Central memory CD4-positive, alpha-beta T cell (primary cell): ENCODE measurements around the gene DYNLL2.
"Not testable (repeated sequence)": the region's sequence is repeated elsewhere in the genome, so short reads cannot be mapped to it uniquely, and the experiment has no call there.

Experiments
- DNase-seq: peaks from one replicate; pipeline ENCODE4 v3.0.0; 2022
- total RNA-seq, 3 experiments: gene quantifications; one replicate each; lab custom pipeline; 2026; lab: John Stamatoyannopoulos, UW

DYNLL2 gene
- 123 to 164 (median 141) reads per million in 3 experiments for total RNA-seq

- DNase-seq = peak; percentile 82
Measured at GRCh38 chr17:58082870-58083490, at the start of gene DYNLL2. TSS of gene DYNLL2 (plus strand) at chr17:58083419. CDS start at chr17:58087091, 3,672 bp downstream.

- DNase-seq = no peak
Measured at GRCh38 chr17:58039975-58040374, 43.2 kb upstream of the DYNLL2 start.

GRCh38 chr17:58040386-58040785 is 42.8 kb upstream of the DYNLL2 start:
- no peak for DNase-seq

- no peak for DNase-seq
Measured at GRCh38 chr17:58041161-58041560, 42.1 kb upstream of the DYNLL2 start.

- DNase-seq = no peak
Measured at GRCh38 chr17:58043221-58044181, 39.7 kb upstream of the DYNLL2 start.

- DNase-seq = not testable (repeated sequence)
Measured at GRCh38 chr17:58044256-58044655, 39.0 kb upstream of the DYNLL2 start.

- DNase-seq = no peak
Measured at GRCh38 chr17:58046239-58047094, 36.8 kb upstream of the DYNLL2 start.

GRCh38 chr17:58047376-58048150 is 35.7 kb upstream of the DYNLL2 start:
- DNase-seq = no peak

- no peak for DNase-seq
Measured at GRCh38 chr17:58049533-58049932, 33.7 kb upstream of the DYNLL2 start.

- no peak for DNase-seq
Measured at GRCh38 chr17:58050966-58051365, 32.3 kb upstream of the DYNLL2 start.

- no peak for DNase-seq
Measured at GRCh38 chr17:58051468-58051867, 31.8 kb upstream of the DYNLL2 start.

- no peak for DNase-seq
Measured at GRCh38 chr17:58052407-58052806, 30.8 kb upstream of the DYNLL2 start.

- no peak for DNase-seq
Measured at GRCh38 chr17:58052945-58053715, 30.1 kb upstream of the DYNLL2 start.

GRCh38 chr17:58054641-58055040 is 28.6 kb upstream of the DYNLL2 start:
- no peak for DNase-seq

GRCh38 chr17:58056476-58056875 is 26.7 kb upstream of the DYNLL2 start:
- DNase-seq = no peak

GRCh38 chr17:58059141-58059540 is 24.1 kb upstream of the DYNLL2 start:
- DNase-seq = no peak

GRCh38 chr17:58060596-58061191 is 22.5 kb upstream of the DYNLL2 start:
- no peak for DNase-seq

GRCh38 chr17:58061672-58062071 is 21.5 kb upstream of the DYNLL2 start:
- no peak for DNase-seq

GRCh38 chr17:58065238-58065637 is 18.0 kb upstream of the DYNLL2 start:
- DNase-seq = no peak

GRCh38 chr17:58066401-58066800 is 16.8 kb upstream of the DYNLL2 start:
- DNase-seq = no peak

- DNase-seq = no peak
Measured at GRCh38 chr17:58072862-58073261, 10.4 kb upstream of the DYNLL2 start.
